ENCODE results near the gene UQCC5.

GRCh38 chr3:52495777-52496602, 40.4 kb upstream of the UQCC5 start:
- TF ChIP-seq POLR2AphosphoS5 (IDR thresholded peaks at IDR 0.05) = no peak
- TF ChIP-seq CTCF (IDR thresholded peaks at IDR 0.05; ENCODE audit: poor library complexity, severe bottlenecking) = no peak
- no peak for TF ChIP-seq EZH2 (IDR thresholded peaks at IDR 0.05; ENCODE audit: borderline replicate concordance, insufficient read depth, low read length, poor library complexity, severe bottlenecking)
- no peak for TF ChIP-seq MXI1 (conservative IDR thresholded peaks at IDR 0.05; ENCODE audit: poor library complexity, severe bottlenecking)
- TF ChIP-seq EP300 (conservative IDR thresholded peaks at IDR 0.05; ENCODE audit: poor library complexity, severe bottlenecking) = no peak
